ENCODE results near the gene ECSCR. TPM values are rescaled to one million over a fixed set of nuclear protein-coding genes. Genes with fewer than 3 reads are reported as not detected.

The ECSCR gene
- total and polyA plus RNA-seq, 10 of the 15 experiments (the other 5 are each of a cell fraction or from before 2014, with no cell fraction given): 0.15 to 0.83 (median 0.23) TPM; not detected in 3

DNA sequence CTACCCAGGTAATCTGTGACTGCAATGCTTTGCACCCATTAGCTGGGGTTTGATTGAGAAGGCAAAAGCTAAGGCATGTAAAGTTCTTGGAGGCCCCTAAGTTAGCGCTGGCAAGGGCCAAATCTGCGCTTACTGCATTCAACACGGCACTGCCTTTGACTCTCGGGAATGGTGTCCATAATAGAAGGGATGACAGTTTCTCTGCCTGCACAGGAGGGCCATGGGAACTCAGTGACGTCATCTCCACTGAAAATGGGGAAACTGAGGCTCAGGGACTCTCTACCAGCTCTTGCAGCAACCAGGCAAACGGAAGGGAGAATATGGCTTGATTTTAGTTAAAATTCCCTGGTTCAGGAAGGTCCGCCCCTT lies 59.1 kb downstream of the ECSCR start (continued):
- TF ChIP-seq MYC (IDR thresholded peaks at IDR 0.05; ENCODE audit: insufficient read depth, insufficient read length, insufficient replicate concordance, low read length, severe bottlenecking): no peak
- TF ChIP-seq EGR1 (IDR thresholded peaks at IDR 0.05; ENCODE audit: borderline replicate concordance in 1 of 2, low read depth in 2 of 2, low read length in 2 of 2): no peak
- TF ChIP-seq IKZF2 (IDR thresholded peaks at IDR 0.05): peak in 1 of 2 experiments; percentile 41; a peak in 2 of 4 replicates
- 0 out of 4 replicates have a peak, but pooled peaks of 1 of the 2 experiments have one; percentile 41 for TF ChIP-seq SRF (IDR thresholded peaks at IDR 0.05; ENCODE audit: low read depth in 2 of 2, low read length in 2 of 2)
- no peak for TF ChIP-seq CREB1 (IDR thresholded peaks at IDR 0.05; ENCODE audit: low read depth)
- no peak for TF ChIP-seq RB1 (IDR thresholded peaks at IDR 0.05; ENCODE audit: borderline replicate concordance)
- TF ChIP-seq CBX5 (IDR thresholded peaks at IDR 0.05; ENCODE audit: low read depth): no peak
- no peak for TF ChIP-seq CHD2 (IDR thresholded peaks at IDR 0.05; ENCODE audit: borderline replicate concordance, low read depth, low read length)
- TF ChIP-seq MEF2A (IDR thresholded peaks at IDR 0.05; ENCODE audit: insufficient read depth, low read depth, low read length): no peak
- no peak for TF ChIP-seq ZZZ3 (IDR thresholded peaks at IDR 0.05; ENCODE audit: control insufficient read depth, insufficient read length, low read depth)
- TF ChIP-seq, protein P1, sequence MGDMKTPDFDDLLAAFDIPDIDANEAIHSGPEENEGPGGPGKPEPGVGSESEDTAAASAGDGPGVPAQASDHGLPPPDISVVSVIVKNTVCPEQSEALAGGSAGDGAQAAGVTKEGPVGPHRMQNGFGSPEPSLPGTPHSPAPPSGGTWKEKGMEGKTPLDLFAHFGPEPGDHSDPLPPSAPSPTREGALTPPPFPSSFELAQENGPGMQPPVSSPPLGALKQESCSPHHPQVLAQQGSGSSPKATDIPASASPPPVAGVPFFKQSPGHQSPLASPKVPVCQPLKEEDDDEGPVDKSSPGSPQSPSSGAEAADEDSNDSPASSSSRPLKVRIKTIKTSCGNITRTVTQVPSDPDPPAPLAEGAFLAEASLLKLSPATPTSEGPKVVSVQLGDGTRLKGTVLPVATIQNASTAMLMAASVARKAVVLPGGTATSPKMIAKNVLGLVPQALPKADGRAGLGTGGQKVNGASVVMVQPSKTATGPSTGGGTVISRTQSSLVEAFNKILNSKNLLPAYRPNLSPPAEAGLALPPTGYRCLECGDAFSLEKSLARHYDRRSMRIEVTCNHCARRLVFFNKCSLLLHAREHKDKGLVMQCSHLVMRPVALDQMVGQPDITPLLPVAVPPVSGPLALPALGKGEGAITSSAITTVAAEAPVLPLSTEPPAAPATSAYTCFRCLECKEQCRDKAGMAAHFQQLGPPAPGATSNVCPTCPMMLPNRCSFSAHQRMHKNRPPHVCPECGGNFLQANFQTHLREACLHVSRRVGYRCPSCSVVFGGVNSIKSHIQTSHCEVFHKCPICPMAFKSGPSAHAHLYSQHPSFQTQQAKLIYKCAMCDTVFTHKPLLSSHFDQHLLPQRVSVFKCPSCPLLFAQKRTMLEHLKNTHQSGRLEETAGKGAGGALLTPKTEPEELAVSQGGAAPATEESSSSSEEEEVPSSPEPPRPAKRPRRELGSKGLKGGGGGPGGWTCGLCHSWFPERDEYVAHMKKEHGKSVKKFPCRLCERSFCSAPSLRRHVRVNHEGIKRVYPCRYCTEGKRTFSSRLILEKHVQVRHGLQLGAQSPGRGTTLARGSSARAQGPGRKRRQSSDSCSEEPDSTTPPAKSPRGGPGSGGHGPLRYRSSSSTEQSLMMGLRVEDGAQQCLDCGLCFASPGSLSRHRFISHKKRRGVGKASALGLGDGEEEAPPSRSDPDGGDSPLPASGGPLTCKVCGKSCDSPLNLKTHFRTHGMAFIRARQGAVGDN (IDR thresholded peaks at IDR 0.05): peak; percentile 17; the same call in 1 of the 2 replicates
- peak; percentile 98 for TF ChIP-seq ATF7 (IDR thresholded peaks at IDR 0.05; ENCODE audit: low read depth)
- TF ChIP-seq NRF1 (conservative IDR thresholded peaks at IDR 0.05; ENCODE audit: low read depth, low read length): no peak
- 0 out of 2 replicates have a peak, but pooled peaks have one; percentile 38 for TF ChIP-seq IKZF1 (conservative IDR thresholded peaks at IDR 0.05)
- TF ChIP-seq MTA2 (IDR thresholded peaks at IDR 0.05; ENCODE audit: low read depth): no peak
- no peak for TF ChIP-seq EED (IDR thresholded peaks at IDR 0.05; ENCODE audit: low read depth)
- TF ChIP-seq TBL1XR1 (IDR thresholded peaks at IDR 0.05; ENCODE audit: low read depth, low read length): peak; percentile 4; the same call in 1 of the 2 replicates
- no peak for TF ChIP-seq RAD21 (IDR thresholded peaks at IDR 0.05; ENCODE audit: insufficient read depth, low read depth, low read length)
- TF ChIP-seq NFYA (IDR thresholded peaks at IDR 0.05; ENCODE audit: borderline replicate concordance, low read depth, low read length): no peak
- no peak for TF ChIP-seq MXI1 (IDR thresholded peaks at IDR 0.05; ENCODE audit: low read depth, low read length)
- TF ChIP-seq, protein P2, sequence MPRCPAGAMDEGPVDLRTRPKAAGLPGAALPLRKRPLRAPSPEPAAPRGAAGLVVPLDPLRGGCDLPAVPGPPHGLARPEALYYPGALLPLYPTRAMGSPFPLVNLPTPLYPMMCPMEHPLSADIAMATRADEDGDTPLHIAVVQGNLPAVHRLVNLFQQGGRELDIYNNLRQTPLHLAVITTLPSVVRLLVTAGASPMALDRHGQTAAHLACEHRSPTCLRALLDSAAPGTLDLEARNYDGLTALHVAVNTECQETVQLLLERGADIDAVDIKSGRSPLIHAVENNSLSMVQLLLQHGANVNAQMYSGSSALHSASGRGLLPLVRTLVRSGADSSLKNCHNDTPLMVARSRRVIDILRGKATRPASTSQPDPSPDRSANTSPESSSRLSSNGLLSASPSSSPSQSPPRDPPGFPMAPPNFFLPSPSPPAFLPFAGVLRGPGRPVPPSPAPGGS (IDR thresholded peaks at IDR 0.05; ENCODE audit: borderline replicate concordance, insufficient read depth, low read depth, low read length, poor library complexity, severe bottlenecking): no peak
- TF ChIP-seq RAD51 (IDR thresholded peaks at IDR 0.05): no peak
- TF ChIP-seq JUND (IDR thresholded peaks at IDR 0.05; ENCODE audit: low read depth, low read length): 0 out of 2 replicates have a peak, but pooled peaks have one; percentile 46
- no peak for TF ChIP-seq HDGF (IDR thresholded peaks at IDR 0.05)
- TF ChIP-seq JUNB (IDR thresholded peaks at IDR 0.05): no peak

Data from GM12878 (cell line).